ENCODE measurements around the gene CDIP1. TPM values are rescaled to one million over a fixed set of nuclear protein-coding genes. Genes with fewer than 3 reads are reported as not detected.

CDIP1 gene
- total RNA-seq, 6 donors from 2014 or later: 7.3 to 27.0 (median 21.9) TPM

- H3K27me3 ChIP-seq: no peaks in the 10 kb centered on the region
- TF ChIP-seq POLR2AphosphoS5 (IDR thresholded peaks at IDR 0.05): no peak
- TF ChIP-seq POLR2A (IDR thresholded peaks at IDR 0.05): no peak
- TF ChIP-seq, protein P1, sequence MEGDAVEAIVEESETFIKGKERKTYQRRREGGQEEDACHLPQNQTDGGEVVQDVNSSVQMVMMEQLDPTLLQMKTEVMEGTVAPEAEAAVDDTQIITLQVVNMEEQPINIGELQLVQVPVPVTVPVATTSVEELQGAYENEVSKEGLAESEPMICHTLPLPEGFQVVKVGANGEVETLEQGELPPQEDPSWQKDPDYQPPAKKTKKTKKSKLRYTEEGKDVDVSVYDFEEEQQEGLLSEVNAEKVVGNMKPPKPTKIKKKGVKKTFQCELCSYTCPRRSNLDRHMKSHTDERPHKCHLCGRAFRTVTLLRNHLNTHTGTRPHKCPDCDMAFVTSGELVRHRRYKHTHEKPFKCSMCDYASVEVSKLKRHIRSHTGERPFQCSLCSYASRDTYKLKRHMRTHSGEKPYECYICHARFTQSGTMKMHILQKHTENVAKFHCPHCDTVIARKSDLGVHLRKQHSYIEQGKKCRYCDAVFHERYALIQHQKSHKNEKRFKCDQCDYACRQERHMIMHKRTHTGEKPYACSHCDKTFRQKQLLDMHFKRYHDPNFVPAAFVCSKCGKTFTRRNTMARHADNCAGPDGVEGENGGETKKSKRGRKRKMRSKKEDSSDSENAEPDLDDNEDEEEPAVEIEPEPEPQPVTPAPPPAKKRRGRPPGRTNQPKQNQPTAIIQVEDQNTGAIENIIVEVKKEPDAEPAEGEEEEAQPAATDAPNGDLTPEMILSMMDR (IDR thresholded peaks at IDR 0.05): no peak
- no peak for TF ChIP-seq EP300 (IDR thresholded peaks at IDR 0.05)
- peaks cover 0 to 24% (median 2%) of the 10 kb centered on the region in 4 donors for H3K36me3 ChIP-seq
- no peak overlapping the region for H3K27ac ChIP-seq
- WGBS, 2 donors: 94 to 95% methylated on average over 4 of the region's 4 CpGs
- ATAC-seq (ENCODE audit: low FRiP score in 2 of 2) (no peak), DNase-seq (no peak)
- H3K4me3 ChIP-seq: no peak overlapping the region
- H3K9me3 ChIP-seq: no peaks in the 10 kb centered on the region
- H3K4me1 ChIP-seq: peaks cover 15 to 27% (median 16%) of the 10 kb centered on the region in 4 donors
Observed at GRCh38 chr16:4496305-4496704, 42.3 kb downstream of the CDIP1 start.

DNA sequence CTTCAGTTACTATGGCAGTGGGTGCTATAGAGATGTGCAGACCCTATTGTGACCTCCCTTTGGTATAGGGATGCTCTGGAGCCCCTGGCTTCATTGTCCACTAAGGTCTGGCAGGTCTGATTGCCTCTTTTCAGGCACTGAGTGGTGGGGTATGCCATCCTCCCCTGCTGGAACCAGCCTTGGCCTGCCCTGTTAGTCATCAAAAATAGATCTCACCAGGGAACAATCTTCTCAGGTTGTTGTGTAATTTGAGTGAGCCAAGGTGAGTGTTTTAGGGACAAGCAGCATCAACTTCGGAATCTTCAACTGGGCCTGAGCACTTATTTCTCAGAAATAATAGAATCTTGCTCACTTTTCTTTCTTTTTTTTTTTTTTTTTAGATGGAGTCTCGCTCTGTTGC is 42.8 kb downstream of the CDIP1 start:
- no peak overlapping the region for H3K4me3 ChIP-seq
- DNase-seq: no peak
- 97 to 98% methylated on average over 2 of the region's 2 CpGs for WGBS, 2 donors
- peaks cover 0 to 24% (median 2%) of the 10 kb centered on the region in 4 donors for H3K36me3 ChIP-seq
- no peak overlapping the region for H3K27ac ChIP-seq
- ATAC-seq (ENCODE audit: low FRiP score in 2 of 2): no peak
- TF ChIP-seq EP300 (IDR thresholded peaks at IDR 0.05): no peak
- no peak for TF ChIP-seq POLR2A (IDR thresholded peaks at IDR 0.05)
- TF ChIP-seq, protein P1 (IDR thresholded peaks at IDR 0.05): no peak
- TF ChIP-seq POLR2AphosphoS5 (IDR thresholded peaks at IDR 0.05): no peak
- H3K9me3 ChIP-seq: no peaks in the 10 kb centered on the region
- peaks cover 9 to 21% (median 12%) of the 10 kb centered on the region in 4 donors for H3K4me1 ChIP-seq
- H3K27me3 ChIP-seq: no peaks in the 10 kb centered on the region

DNA sequence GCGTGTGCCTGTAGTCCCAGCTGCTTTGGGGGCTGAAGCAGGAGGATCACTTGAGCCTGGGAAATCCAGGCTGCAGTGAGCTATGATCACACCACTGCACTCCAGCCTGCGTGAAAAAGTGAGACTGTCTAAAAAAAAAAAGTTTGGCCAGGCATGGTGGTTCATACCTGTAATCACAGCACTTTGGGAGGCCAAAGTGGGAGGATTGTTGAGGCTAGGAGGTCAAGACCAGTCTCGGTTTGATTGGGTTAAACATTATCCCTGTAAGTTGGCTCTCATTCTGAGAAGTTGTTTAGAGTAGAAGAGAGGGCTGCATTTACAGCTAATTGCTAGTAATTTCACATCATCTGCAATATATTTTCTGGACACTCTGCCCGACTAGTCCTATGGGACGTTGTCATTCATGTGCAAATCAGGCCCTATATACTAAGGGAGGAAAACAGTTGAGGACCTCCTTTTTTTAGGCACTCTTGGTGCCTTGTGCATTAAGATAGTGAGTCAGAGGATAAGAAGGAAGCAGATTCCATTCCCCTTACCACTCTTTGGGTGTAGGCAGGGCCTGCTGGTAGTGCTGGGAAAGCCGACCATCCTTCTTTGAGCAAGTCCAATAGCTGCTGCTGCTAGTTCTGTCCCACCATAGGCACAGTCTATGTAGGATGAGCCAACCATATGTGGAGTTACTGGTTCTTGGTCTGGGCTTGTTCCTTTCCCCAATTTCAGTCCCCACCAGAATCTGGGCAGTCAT is 43.7 kb downstream of the CDIP1 start:
- Histone ChIP-seq H3K27ac (peak overlapping the region in 1 of 4 donors; percentile 12), H3K27me3 (no peaks in the 10 kb centered on the region), H3K4me3 (no peak overlapping the region), H3K4me1 (peaks cover under 1 to 13% (median 5%) of the 10 kb centered on the region in 4 donors), H3K9me3 (no peaks in the 10 kb centered on the region), H3K36me3 (peaks cover 0 to 29% (median 2%) of the 10 kb centered on the region in 4 donors)
- TF ChIP-seq EP300 (IDR thresholded peaks at IDR 0.05): no peak
- TF ChIP-seq, protein P1 (IDR thresholded peaks at IDR 0.05): no peak
- no peak for TF ChIP-seq POLR2AphosphoS5 (IDR thresholded peaks at IDR 0.05)
- 73 to 90% methylated on average over 5 to 6 of the region's 6 CpGs for WGBS, 2 donors
- ATAC-seq (ENCODE audit: low FRiP score in 2 of 2) (peak in 1 of 2 donors; percentile 58), DNase-seq (no peak)

DNA sequence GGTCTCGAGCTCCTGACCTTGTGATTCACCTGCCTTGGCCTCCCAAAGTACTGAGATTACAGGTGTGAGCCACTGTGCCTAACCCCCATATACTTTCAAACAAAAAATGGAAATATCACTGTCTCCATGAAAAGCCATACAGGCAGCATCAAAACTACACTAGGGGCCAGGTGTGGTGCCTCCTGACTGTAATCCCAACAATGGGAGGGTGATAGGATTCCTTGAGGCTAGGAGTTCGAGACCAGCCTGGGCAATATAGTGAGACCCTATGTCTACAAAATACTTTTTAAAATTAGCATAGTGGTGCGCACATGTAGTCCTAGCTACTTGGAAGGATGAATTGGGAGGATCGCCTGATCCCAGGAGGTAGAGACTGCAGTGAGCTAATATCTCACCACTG is 46.7 kb downstream of the CDIP1 start:
- WGBS, 2 donors: 94 to 99% methylated on average over 4 of the region's 4 CpGs
- H3K27ac ChIP-seq: no peak overlapping the region
- TF ChIP-seq EP300 (IDR thresholded peaks at IDR 0.05): no peak
- no peak for TF ChIP-seq POLR2A (IDR thresholded peaks at IDR 0.05)
- TF ChIP-seq, protein P1 (IDR thresholded peaks at IDR 0.05): no peak
- TF ChIP-seq POLR2AphosphoS5 (IDR thresholded peaks at IDR 0.05): no peak

More for the DNA sequence above, 46.7 kb downstream of the CDIP1 start:
- H3K9me3 ChIP-seq: no peaks in the 10 kb centered on the region
- no peaks in the 10 kb centered on the region for H3K27me3 ChIP-seq
- ATAC-seq (ENCODE audit: low FRiP score in 2 of 2) (no peak), DNase-seq (no peak)
- peaks cover 0 to 26% (median 5%) of the 10 kb centered on the region in 4 donors for H3K36me3 ChIP-seq
- H3K4me1 ChIP-seq: peaks cover 18 to 35% (median 23%) of the 10 kb centered on the region in 4 donors
- H3K4me3 ChIP-seq: no peak overlapping the region

Data from upper lobe of left lung (tissue), 6 donors.